HT-29 (cell line): ENCODE data around the gene PRRX2. TPM values are rescaled to one million over a fixed set of nuclear protein-coding genes. Genes with fewer than 3 reads are reported as not detected.

Experiments
- DNase-seq: peaks from one replicate; pipeline ENCODE4 v3.0.0-alpha.2; 2015; ENCODE audit warnings: low spot score
- total RNA-seq: library from RNA; depleted of rRNA; stranded (reverse); fragments of >200 nt; shearing (Covaris generic); gene quantifications from 2 replicates; pipeline ENCODE4 v1.2.3, GENCODE V29; 2014

Gene PRRX2
- total RNA-seq, 1 experiment from 2014 or later, result not detected

- DNase-seq, result no peak
These were observed 39.4 kb downstream of the PRRX2 start for GRCh38 chr9:129704807-129705206.

GRCh38 chr9:129708793-129709192 lies 43.3 kb downstream of the PRRX2 start:
- DNase-seq, result no peak

- DNase-seq, result no peak
These were observed 44.2 kb downstream of the PRRX2 start for GRCh38 chr9:129709438-129710168.

GRCh38 chr9:129710169-129710453 lies 44.7 kb downstream of the PRRX2 start:
- no peak for DNase-seq

- DNase-seq, result no peak
These were observed 47.4 kb downstream of the PRRX2 start for GRCh38 chr9:129712634-129713401.

GRCh38 chr9:129713402-129713679 lies 47.9 kb downstream of the PRRX2 start:
- no peak for DNase-seq

- no peak for DNase-seq
These were observed 49.1 kb downstream of the PRRX2 start for GRCh38 chr9:129714511-129715061.

GRCh38 chr9:129716091-129716490 lies 50.6 kb downstream of the PRRX2 start:
- DNase-seq, result no peak

- DNase-seq, result no peak
These were observed 52.5 kb downstream of the PRRX2 start for GRCh38 chr9:129717991-129718390.

GRCh38 chr9:129718647-129719046 lies 53.2 kb downstream of the PRRX2 start:
- no peak for DNase-seq

GRCh38 chr9:129719135-129719534 lies 53.7 kb downstream of the PRRX2 start:
- no peak for DNase-seq

- peak; percentile 16 for DNase-seq
These were observed 54.9 kb downstream of the PRRX2 start for GRCh38 chr9:129720181-129720864.

GRCh38 chr9:129720865-129721545 lies 55.6 kb downstream of the PRRX2 start:
- peak; percentile 20 for DNase-seq

GRCh38 chr9:129722913-129723312 lies 57.5 kb downstream of the PRRX2 start:
- DNase-seq, result no peak

GRCh38 chr9:129724456-129725190 lies 59.2 kb downstream of the PRRX2 start:
- DNase-seq, result no peak

- DNase-seq, result no peak
These were observed 60.4 kb downstream of the PRRX2 start for GRCh38 chr9:129725795-129726251.

GRCh38 chr9:129726322-129727160 lies 61.1 kb downstream of the PRRX2 start:
- DNase-seq, result peak; percentile 66

- no peak for DNase-seq
These were observed 63.3 kb downstream of the PRRX2 start for GRCh38 chr9:129728744-129729143.

- no peak for DNase-seq
These were observed 66.1 kb downstream of the PRRX2 start for GRCh38 chr9:129731477-129732085.

GRCh38 chr9:129732100-129732499 lies 66.7 kb downstream of the PRRX2 start:
- no peak for DNase-seq
